PFSK-1 (cell line): ENCODE data around the gene CEP78. TPM values are rescaled to one million over a fixed set of nuclear protein-coding genes. Genes with fewer than 3 reads are reported as not detected.

Source experiments
- FOXP2 ChIP-seq: optimal IDR thresholded peaks from 2 replicates; pipeline ENCODE3; 2011; ENCODE audit warnings: borderline replicate concordance, control low read depth, inconsistent platforms; ENCODE audit not compliant: insufficient read depth; ENCODE audit errors: extremely low read length, extremely low read depth
- POLR2AphosphoS5 ChIP-seq: IDR thresholded peaks from 2 replicates; pipeline ENCODE4 v1.6.1; 2012; ENCODE audit warnings: low read depth, mild to moderate bottlenecking, control low read depth, low read length, moderate library complexity
- REST ChIP-seq, 2 experiments: IDR thresholded peaks; 2 replicates each; pipeline versions ENCODE4 v1.6.1 to v1.8.0; 2011 to 2012; ENCODE audit warnings: low read depth in 2 of 2, low read length in 2 of 2, control low read depth in 1 of 2, inconsistent platforms in 1 of 2, mild to moderate bottlenecking in 1 of 2, moderate library complexity in 1 of 2; ENCODE audit not compliant: insufficient read depth in 1 of 2
- SIN3A ChIP-seq: IDR thresholded peaks from 2 replicates; pipeline ENCODE4 v1.6.1; 2012; ENCODE audit warnings: mild to moderate bottlenecking, low read length, moderate library complexity, borderline replicate concordance; ENCODE audit not compliant: insufficient read depth
- TAF1 ChIP-seq: IDR thresholded peaks from 2 replicates; pipeline ENCODE4 v1.6.1; 2012; ENCODE audit warnings: low read length, control low read depth, borderline replicate concordance; ENCODE audit not compliant: insufficient read depth
- polyA plus RNA-seq: library from polyadenylated mRNA; unstranded; fragments of >200 nt; gene quantifications from one replicate; pipeline ENCODE4 v1.2.1, GENCODE V29; 2012; ENCODE audit warnings: low read depth, missing spikeins; ENCODE audit not compliant: insufficient read length

CEP78 gene, protein sequence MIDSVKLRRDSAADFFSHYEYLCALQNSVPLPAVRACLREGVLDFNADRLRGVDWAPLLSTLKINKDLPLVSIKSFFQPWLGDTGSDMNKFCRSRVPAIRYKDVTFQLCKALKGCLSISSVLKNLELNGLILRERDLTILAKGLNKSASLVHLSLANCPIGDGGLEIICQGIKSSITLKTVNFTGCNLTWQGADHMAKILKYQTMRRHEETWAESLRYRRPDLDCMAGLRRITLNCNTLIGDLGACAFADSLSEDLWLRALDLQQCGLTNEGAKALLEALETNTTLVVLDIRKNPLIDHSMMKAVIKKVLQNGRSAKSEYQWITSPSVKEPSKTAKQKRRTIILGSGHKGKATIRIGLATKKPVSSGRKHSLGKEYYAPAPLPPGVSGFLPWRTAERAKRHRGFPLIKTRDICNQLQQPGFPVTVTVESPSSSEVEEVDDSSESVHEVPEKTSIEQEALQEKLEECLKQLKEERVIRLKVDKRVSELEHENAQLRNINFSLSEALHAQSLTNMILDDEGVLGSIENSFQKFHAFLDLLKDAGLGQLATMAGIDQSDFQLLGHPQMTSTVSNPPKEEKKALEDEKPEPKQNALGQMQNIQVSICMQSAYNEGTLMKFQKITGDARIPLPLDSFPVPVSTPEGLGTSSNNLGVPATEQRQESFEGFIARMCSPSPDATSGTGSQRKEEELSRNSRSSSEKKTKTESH
- polyA plus RNA-seq, result 9.6 TPM

DNA sequence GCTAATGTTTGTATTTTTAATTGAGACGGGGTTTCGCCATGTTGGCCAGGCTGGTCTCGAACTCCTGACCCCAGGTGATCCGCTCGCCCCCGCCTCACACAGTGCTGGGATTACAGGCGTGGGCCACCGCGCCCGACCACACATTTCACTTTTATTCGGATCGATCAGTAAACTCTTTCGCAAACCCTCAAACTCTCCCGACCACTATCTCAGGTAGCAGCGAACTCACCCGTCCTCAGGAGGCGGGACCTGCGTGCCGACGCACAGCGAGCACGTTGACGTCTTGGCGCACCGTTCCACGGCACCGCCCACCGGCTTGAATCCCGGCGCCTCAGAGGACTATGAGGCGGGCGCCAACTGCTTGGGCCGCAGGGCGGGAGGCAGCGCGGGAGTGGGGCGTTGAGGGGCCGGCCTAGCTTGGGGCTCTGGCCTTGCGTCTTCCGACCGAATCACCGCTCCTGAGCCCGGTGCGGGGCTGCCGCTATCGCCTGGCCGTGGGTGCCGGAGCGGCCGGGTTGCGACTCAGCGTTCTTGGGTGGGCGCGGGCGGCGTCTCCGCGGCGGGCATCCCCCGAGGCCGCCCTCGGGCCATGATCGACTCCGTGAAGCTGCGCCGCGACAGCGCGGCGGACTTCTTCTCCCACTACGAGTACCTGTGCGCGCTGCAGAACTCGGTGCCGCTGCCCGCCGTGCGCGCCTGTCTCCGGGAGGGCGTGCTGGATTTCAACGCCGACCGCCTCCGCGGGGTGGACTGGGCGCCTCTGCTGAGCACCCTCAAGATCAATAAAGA lies at the start of gene CEP78:
Gene CEP78, plus strand, starts transcription at position 314 of the 789 bp plus-strand sequence. Its CDS starts 276 bp downstream, at position 590.
- TF ChIP-seq SIN3A, result no peak
- TF ChIP-seq REST (IDR thresholded peaks at IDR 0.05; ENCODE audit: insufficient read depth in 1 of 2, low read depth in 2 of 2, low read length in 2 of 2), result no peak
- peak; percentile 73 for TF ChIP-seq FOXP2
- TF ChIP-seq POLR2AphosphoS5, result peak; percentile 94
- TF ChIP-seq TAF1, result peak; percentile 52; the same call in 1 of the 2 replicates

- TF ChIP-seq POLR2AphosphoS5 (no peak), SIN3A (no peak), TAF1 (no peak)
Measured at GRCh38 chr9:78187763-78188484, 48.0 kb upstream of the CEP78 start.

DNA sequence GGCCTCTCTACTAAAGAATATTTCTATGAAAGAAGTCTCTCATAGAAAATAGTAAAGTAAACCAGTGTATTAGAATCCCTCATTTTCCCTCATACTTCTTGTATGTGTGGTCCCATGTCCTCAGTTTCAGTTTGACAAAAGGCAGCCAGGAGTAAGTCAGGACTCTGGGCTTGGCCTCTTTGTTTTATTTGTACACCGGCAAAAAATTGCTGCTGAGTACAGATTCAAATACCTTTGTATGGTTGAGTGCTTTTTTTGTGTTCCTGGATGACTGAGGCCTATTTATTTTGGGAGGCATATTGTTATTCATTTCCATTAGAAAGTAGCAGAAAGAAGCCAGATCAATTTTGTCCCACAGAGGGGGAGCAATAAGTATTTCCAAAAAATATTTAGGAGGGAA lies 47.3 kb upstream of the CEP78 start:
- TF ChIP-seq POLR2AphosphoS5 (no peak), SIN3A (no peak), REST (IDR thresholded peaks at IDR 0.05; ENCODE audit: insufficient read depth in 1 of 2, low read depth in 2 of 2, low read length in 2 of 2) (no peak), TAF1 (no peak), FOXP2 (no peak)

DNA sequence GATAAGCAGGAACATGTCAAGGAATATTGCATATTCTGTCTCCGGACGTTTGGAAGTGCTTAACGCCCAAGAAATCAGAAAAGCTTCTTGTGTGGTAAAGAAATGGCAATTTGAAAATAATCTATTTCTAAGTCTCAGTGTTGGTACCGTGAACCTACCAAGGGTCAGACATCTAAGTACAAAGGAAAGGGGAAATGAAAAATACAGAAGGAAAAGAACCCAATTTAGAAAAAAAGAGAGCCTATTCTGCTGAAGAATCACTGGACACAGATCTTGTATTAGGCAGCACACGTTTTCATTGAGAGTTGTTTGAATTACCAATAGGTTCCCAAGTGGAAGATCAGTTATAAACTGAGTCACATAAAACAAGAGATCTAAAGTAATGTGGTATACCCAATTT lies 46.9 kb upstream of the CEP78 start:
- TF ChIP-seq FOXP2 (no peak), SIN3A (no peak), TAF1 (no peak), POLR2AphosphoS5 (no peak), REST (IDR thresholded peaks at IDR 0.05; ENCODE audit: insufficient read depth in 1 of 2, low read depth in 2 of 2, low read length in 2 of 2) (no peak)
